ENCODE data around the gene SAP130.

Gene SAP130

GRCh38 chr2:128003463-128003862 lies 24.4 kb downstream of the SAP130 start:
- H3K27ac ChIP-seq, result no peak overlapping the region
- TF ChIP-seq ZFX (IDR thresholded peaks at IDR 0.05; ENCODE audit: borderline replicate concordance) (no peak), CTCF (IDR thresholded peaks at IDR 0.05) (no peak)

GRCh38 chr2:127996160-127996559 lies 31.7 kb downstream of the SAP130 start:
- H3K27ac ChIP-seq, result no peak overlapping the region
- TF ChIP-seq CTCF (IDR thresholded peaks at IDR 0.05) (no peak), ZFX (IDR thresholded peaks at IDR 0.05; ENCODE audit: borderline replicate concordance) (no peak)

GRCh38 chr2:127995725-127996124 lies 32.1 kb downstream of the SAP130 start:
- no peak for TF ChIP-seq CTCF (IDR thresholded peaks at IDR 0.05)
- no peak for TF ChIP-seq ZFX (IDR thresholded peaks at IDR 0.05; ENCODE audit: borderline replicate concordance)
- no peak overlapping the region for H3K27ac ChIP-seq

- no peak overlapping the region for H3K27ac ChIP-seq
- TF ChIP-seq ZFX (IDR thresholded peaks at IDR 0.05; ENCODE audit: borderline replicate concordance) (no peak), CTCF (IDR thresholded peaks at IDR 0.05) (no peak)
Observed at GRCh38 chr2:127993659-127994058, 34.2 kb downstream of the SAP130 start.

GRCh38 chr2:127991742-127992141 lies 36.1 kb downstream of the SAP130 start:
- no peak overlapping the region for H3K27ac ChIP-seq
- TF ChIP-seq ZFX (IDR thresholded peaks at IDR 0.05; ENCODE audit: borderline replicate concordance) (no peak), CTCF (IDR thresholded peaks at IDR 0.05) (no peak)

- no peak overlapping the region for H3K27ac ChIP-seq
- TF ChIP-seq CTCF (IDR thresholded peaks at IDR 0.05), result no peak
- TF ChIP-seq ZFX (IDR thresholded peaks at IDR 0.05; ENCODE audit: borderline replicate concordance), result no peak
Observed at GRCh38 chr2:127986548-127987079, 41.2 kb downstream of the SAP130 start.

GRCh38 chr2:127985735-127986134 lies 42.1 kb downstream of the SAP130 start:
- TF ChIP-seq ZFX (IDR thresholded peaks at IDR 0.05; ENCODE audit: borderline replicate concordance) (no peak), CTCF (IDR thresholded peaks at IDR 0.05) (no peak)
- H3K27ac ChIP-seq, result no peak overlapping the region

Measured in 22Rv1 (cell line).